ENCODE results near the gene MYL12A. TPM values are rescaled to one million over a fixed set of nuclear protein-coding genes. Genes with fewer than 3 reads are reported as not detected.

MYL12A gene
- total and polyA plus RNA-seq, 2 of the 8 experiments (the other 6 are each of a cell fraction or from before 2014, with no cell fraction given) = 188 to 247 TPM

GRCh38 chr18:3213300-3214059 is 34.1 kb upstream of the MYL12A start (continued):
- TF ChIP-seq CTCF (IDR thresholded peaks at IDR 0.05; ENCODE audit: control extremely low read depth in 1 of 3, insufficient read depth in 1 of 3, low read depth in 1 of 3, low read length in 3 of 3) (no peak), CBX8 (IDR thresholded peaks at IDR 0.05; ENCODE audit: borderline replicate concordance, low read depth, low read length) (no peak), NANOG (IDR thresholded peaks at IDR 0.05; ENCODE audit: insufficient read depth, low read depth, low read length, poor library complexity, severe bottlenecking) (no peak), KDM4A (IDR thresholded peaks at IDR 0.05; ENCODE audit: low read depth, low read length, severe bottlenecking) (no peak), GTF2F1 (IDR thresholded peaks at IDR 0.05; ENCODE audit: borderline replicate concordance, low read depth, low read length) (no peak)
